ENCODE data around the gene SPATA16. TPM values are rescaled to one million over a fixed set of nuclear protein-coding genes. Genes with fewer than 3 reads are reported as not detected.

The SPATA16 gene
- total RNA-seq, 1 donor from 2014 or later = not detected

- TF ChIP-seq CTCF (IDR thresholded peaks at IDR 0.05) = no peak
- Histone ChIP-seq H3K36me3 (no peaks in the 10 kb centered on the region), H3K4me3 (no peak overlapping the region), H3K9me3 (no peaks in the 10 kb centered on the region), H3K27me3 (no peaks in the 10 kb centered on the region), H3K27ac (no peak overlapping the region), H3K4me1 (no peaks in the 10 kb centered on the region)
- intact Hi-C loops (cut with DNase I) = no loop called here
- DNase-seq (ENCODE audit: low spot score in 2 of 2) = no peak
These were observed 137.6 kb downstream of the SPATA16 start for GRCh38 chr3:173003471-173003870.

- no peak for DNase-seq (ENCODE audit: low spot score in 2 of 2)
- no peak for TF ChIP-seq CTCF (IDR thresholded peaks at IDR 0.05)
- Histone ChIP-seq H3K9me3 (no peaks in the 10 kb centered on the region), H3K36me3 (no peaks in the 10 kb centered on the region), H3K4me1 (no peaks in the 10 kb centered on the region), H3K27ac (no peak overlapping the region), H3K4me3 (no peak overlapping the region), H3K27me3 (no peaks in the 10 kb centered on the region)
- intact Hi-C loops (cut with DNase I) = no loop called here
These were observed 139.4 kb downstream of the SPATA16 start for GRCh38 chr3:173001622-173002021.

- Histone ChIP-seq H3K27ac (no peak overlapping the region), H3K4me1 (no peaks in the 10 kb centered on the region), H3K4me3 (no peak overlapping the region), H3K27me3 (no peaks in the 10 kb centered on the region), H3K9me3 (no peaks in the 10 kb centered on the region), H3K36me3 (no peaks in the 10 kb centered on the region)
- no peak for TF ChIP-seq CTCF (IDR thresholded peaks at IDR 0.05)
- intact Hi-C loops (cut with DNase I) = no loop called here
- DNase-seq (ENCODE audit: low spot score in 2 of 2) = no peak
These were observed 140.5 kb downstream of the SPATA16 start for GRCh38 chr3:173000553-173000952.

- H3K27me3 ChIP-seq = no peaks in the 10 kb centered on the region
- no peaks in the 10 kb centered on the region for H3K36me3 ChIP-seq
- no peak for DNase-seq (ENCODE audit: low spot score in 2 of 2)
- H3K4me3 ChIP-seq = no peak overlapping the region
- H3K4me1 ChIP-seq = no peaks in the 10 kb centered on the region
- no peaks in the 10 kb centered on the region for H3K9me3 ChIP-seq
- intact Hi-C loops (cut with DNase I) = no loop called here
- no peak overlapping the region for H3K27ac ChIP-seq
- TF ChIP-seq CTCF (IDR thresholded peaks at IDR 0.05) = no peak
These were observed 147.6 kb downstream of the SPATA16 start for GRCh38 chr3:172993412-172993811.

- DNase-seq (ENCODE audit: low spot score in 2 of 2) = no peak
- Histone ChIP-seq H3K4me3 (no peak overlapping the region), H3K4me1 (no peaks in the 10 kb centered on the region), H3K9me3 (no peaks in the 10 kb centered on the region), H3K27ac (no peak overlapping the region), H3K27me3 (no peaks in the 10 kb centered on the region), H3K36me3 (no peaks in the 10 kb centered on the region)
- intact Hi-C loops (cut with DNase I) = no loop called here
- no peak for TF ChIP-seq CTCF (IDR thresholded peaks at IDR 0.05)
These were observed 149.5 kb downstream of the SPATA16 start for GRCh38 chr3:172991424-172991996.

GRCh38 chr3:172989373-172989772 lies 151.7 kb downstream of the SPATA16 start:
- Histone ChIP-seq H3K4me1 (no peaks in the 10 kb centered on the region), H3K9me3 (no peaks in the 10 kb centered on the region), H3K27me3 (no peaks in the 10 kb centered on the region), H3K4me3 (no peak overlapping the region), H3K27ac (no peak overlapping the region), H3K36me3 (no peaks in the 10 kb centered on the region)
- TF ChIP-seq CTCF (IDR thresholded peaks at IDR 0.05) = no peak
- no peak for DNase-seq (ENCODE audit: low spot score in 2 of 2)
- intact Hi-C loops (cut with DNase I) = no loop called here
